Measurements from ENCODE around the gene NACC1. TPM values are rescaled to one million over a fixed set of nuclear protein-coding genes. Genes with fewer than 3 reads are reported as not detected.

NACC1 gene
- total RNA-seq, 1 donor from 2014 or later, result 35.5 TPM

DNA sequence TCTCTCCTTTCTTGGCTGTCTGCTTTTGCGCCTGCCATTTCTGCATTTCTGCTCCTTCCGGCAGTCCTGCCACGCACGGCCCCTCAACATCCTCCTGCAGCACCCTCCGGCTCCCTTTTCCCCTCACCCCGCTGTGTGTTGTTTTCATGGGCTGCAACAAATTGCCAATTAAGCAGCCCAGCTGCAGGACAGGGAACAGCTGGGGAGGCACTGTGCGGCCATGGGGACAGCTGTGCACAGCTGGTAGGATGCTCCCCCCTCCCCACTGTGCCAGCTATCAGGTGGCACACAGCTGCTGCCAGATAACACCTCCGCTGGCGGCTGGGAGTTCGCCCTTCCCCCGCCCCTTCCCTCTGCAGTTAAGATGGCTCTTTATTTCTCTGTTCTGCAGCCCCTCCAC is 40.8 kb upstream of the NACC1 start:
- H3K9me3 ChIP-seq, result no peaks in the 10 kb centered on the region
- DNase-seq (ENCODE audit: low spot score in 2 of 2), result no peak
- peaks cover 22 to 61% of the 10 kb centered on the region in 2 donors for H3K4me1 ChIP-seq
- TF ChIP-seq, protein P1, sequence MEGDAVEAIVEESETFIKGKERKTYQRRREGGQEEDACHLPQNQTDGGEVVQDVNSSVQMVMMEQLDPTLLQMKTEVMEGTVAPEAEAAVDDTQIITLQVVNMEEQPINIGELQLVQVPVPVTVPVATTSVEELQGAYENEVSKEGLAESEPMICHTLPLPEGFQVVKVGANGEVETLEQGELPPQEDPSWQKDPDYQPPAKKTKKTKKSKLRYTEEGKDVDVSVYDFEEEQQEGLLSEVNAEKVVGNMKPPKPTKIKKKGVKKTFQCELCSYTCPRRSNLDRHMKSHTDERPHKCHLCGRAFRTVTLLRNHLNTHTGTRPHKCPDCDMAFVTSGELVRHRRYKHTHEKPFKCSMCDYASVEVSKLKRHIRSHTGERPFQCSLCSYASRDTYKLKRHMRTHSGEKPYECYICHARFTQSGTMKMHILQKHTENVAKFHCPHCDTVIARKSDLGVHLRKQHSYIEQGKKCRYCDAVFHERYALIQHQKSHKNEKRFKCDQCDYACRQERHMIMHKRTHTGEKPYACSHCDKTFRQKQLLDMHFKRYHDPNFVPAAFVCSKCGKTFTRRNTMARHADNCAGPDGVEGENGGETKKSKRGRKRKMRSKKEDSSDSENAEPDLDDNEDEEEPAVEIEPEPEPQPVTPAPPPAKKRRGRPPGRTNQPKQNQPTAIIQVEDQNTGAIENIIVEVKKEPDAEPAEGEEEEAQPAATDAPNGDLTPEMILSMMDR (IDR thresholded peaks at IDR 0.05), result no peak
- intact Hi-C loops (cut with DNase I), result no loop called here
- H3K4me3 ChIP-seq, result no peak overlapping the region
- peaks cover 12 to 18% of the 10 kb centered on the region in 2 donors for H3K36me3 ChIP-seq
- no peaks in the 10 kb centered on the region for H3K27me3 ChIP-seq
- H3K27ac ChIP-seq, result peak overlapping the region; percentile 74 to 99

DNA sequence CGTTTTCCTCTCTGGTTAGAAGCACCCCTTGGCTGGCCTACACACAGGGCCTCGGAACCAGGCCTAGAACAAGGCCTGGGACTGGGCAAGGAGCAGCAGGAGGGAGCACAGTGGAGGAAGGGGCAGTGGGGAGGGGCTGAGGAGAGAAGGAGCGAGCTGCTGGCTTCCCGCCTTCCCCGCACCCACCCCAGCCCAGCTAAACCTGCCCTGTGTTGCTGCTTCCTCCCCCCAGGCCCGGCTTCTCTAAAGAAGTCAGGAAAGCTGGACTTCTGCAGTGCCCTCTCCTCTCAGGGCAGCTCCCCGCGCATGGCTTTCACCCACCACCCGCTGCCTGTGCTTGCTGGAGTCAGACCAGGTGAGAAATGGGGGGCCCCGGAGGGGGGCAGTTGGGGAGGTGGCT is 39.7 kb upstream of the NACC1 start:
- Histone ChIP-seq H3K4me1 (peaks cover 30 to 65% of the 10 kb centered on the region in 2 donors), H3K9me3 (no peaks in the 10 kb centered on the region), H3K27me3 (no peaks in the 10 kb centered on the region), H3K4me3 (peak overlapping the region in 1 of 2 donors; percentile 10), H3K36me3 (peaks cover 8 to 16% of the 10 kb centered on the region in 2 donors), H3K27ac (peak overlapping the region; percentile 74 to 99)
- no peak for DNase-seq (ENCODE audit: low spot score in 2 of 2)
- intact Hi-C loops (cut with DNase I), result loop anchor here (2.0 kb wide), 1 partner anchor 14 kb away; no protein-coding TSS in a partner anchor
- TF ChIP-seq, protein P1 (IDR thresholded peaks at IDR 0.05), result no peak

GRCh38 chr19:13078897-13079541 is 39.0 kb upstream of the NACC1 start:
- H3K4me1 ChIP-seq, result peaks cover 30 to 65% of the 10 kb centered on the region in 2 donors
- peak in 1 of 2 donors; percentile 83 for DNase-seq (ENCODE audit: low spot score in 2 of 2)
- H3K27ac ChIP-seq, result peak overlapping the region; percentile 74 to 99
- no peaks in the 10 kb centered on the region for H3K9me3 ChIP-seq
- intact Hi-C loops (cut with DNase I), result loop anchor here (2.0 kb wide), 1 partner anchor 14 kb away; no protein-coding TSS in a partner anchor
- peaks cover 8 to 15% of the 10 kb centered on the region in 2 donors for H3K36me3 ChIP-seq
- TF ChIP-seq, protein P1 (IDR thresholded peaks at IDR 0.05), result no peak
- peak overlapping the region in 1 of 2 donors; percentile 10 for H3K4me3 ChIP-seq
- H3K27me3 ChIP-seq, result no peaks in the 10 kb centered on the region

GRCh38 chr19:13079542-13079986 is 38.5 kb upstream of the NACC1 start:
- H3K9me3 ChIP-seq, result no peaks in the 10 kb centered on the region
- H3K4me3 ChIP-seq, result no peak overlapping the region
- no peak for DNase-seq (ENCODE audit: low spot score in 2 of 2)
- peaks cover 30 to 62% of the 10 kb centered on the region in 2 donors for H3K4me1 ChIP-seq
- intact Hi-C loops (cut with DNase I), result loop anchor here (2.0 kb wide), 1 partner anchor 15 kb away; no protein-coding TSS in a partner anchor
- peaks cover 11 to 14% of the 10 kb centered on the region in 2 donors for H3K36me3 ChIP-seq
- H3K27me3 ChIP-seq, result no peaks in the 10 kb centered on the region
- TF ChIP-seq, protein P1 (IDR thresholded peaks at IDR 0.05), result no peak
- peak overlapping the region; percentile 74 to 99 for H3K27ac ChIP-seq

DNA sequence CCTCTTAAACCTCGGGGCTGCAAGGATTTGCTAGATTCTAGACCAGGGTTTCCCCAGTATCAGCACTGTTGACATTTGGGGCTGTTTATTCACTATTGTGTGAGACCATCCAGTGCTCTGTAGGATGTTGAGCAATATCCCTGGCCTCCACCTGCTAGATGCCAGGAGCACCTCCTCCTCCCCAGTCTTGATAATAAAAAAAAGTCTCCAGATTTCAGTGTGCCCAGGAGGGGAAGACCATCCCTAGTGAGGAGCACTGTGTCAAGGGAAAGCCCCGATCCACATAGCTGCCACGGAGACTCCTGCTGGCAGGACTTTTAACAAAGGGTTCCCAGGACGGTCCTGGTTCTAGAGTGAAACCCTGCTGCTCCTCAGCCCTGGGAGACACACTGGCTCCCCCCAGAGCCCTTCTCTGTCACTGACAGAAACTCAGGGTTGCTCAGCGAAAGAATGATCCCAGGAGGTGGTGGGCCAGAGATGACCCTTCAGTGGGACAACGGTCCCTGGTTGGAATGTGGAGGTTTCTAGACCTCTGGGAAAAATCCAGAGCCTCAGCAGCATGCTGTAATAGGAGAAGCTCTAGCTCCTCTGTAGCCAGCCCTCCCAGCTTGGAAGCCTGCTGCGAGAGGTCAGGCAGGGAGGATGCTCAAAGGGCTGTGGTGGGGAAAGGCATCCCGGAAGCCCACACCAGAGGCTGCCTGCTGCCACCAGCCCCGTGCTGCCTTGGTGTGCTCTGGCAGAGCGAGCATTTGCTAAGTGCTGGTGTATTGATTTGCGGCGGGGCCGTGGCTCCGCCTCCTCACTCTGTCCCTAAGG is 35.7 kb upstream of the NACC1 start:
- Histone ChIP-seq H3K36me3 (peaks cover 12 to 21% of the 10 kb centered on the region in 2 donors), H3K4me1 (peaks cover 30 to 52% of the 10 kb centered on the region in 2 donors), H3K4me3 (no peak overlapping the region), H3K9me3 (no peaks in the 10 kb centered on the region), H3K27me3 (no peaks in the 10 kb centered on the region), H3K27ac (peak overlapping the region; percentile 67 to 94)
- no peak for DNase-seq (ENCODE audit: low spot score in 2 of 2)
- TF ChIP-seq, protein P1 (IDR thresholded peaks at IDR 0.05), result peak; percentile 28 to 56 (median 40)
- intact Hi-C loops (cut with DNase I), result no loop called here
